Loucy (cell line): Measurements from ENCODE around the gene ENTHD1.

Source experiments
- H2AFZ ChIP-seq: fragments of 200-600 bp; sonication (generic); 2 replicates; pipeline ENCODE4 v1.6.0; 2016; ENCODE audit warnings: antibody characterized with exemption, mild to moderate bottlenecking, low read length, moderate library complexity
- H3F3A ChIP-seq: fragments of 200-600 bp; 2 replicates; pipeline ENCODE4 v1.6.0; 2016; ENCODE audit warnings: antibody characterized with exemption, low read depth, mild to moderate bottlenecking
- H3K27me3 ChIP-seq: fragments of 200-600 bp; sonication (generic); 2 replicates; pipeline ENCODE4 v1.6.1; 2014; ENCODE audit warnings: low read length, mild to moderate bottlenecking; ENCODE audit not compliant: insufficient read depth, poor library complexity, severe bottlenecking
- H3K36me3 ChIP-seq: fragments of 200-600 bp; sonication (generic); 2 replicates; pipeline ENCODE4 v1.6.1; 2016; ENCODE audit warnings: low read length; ENCODE audit not compliant: insufficient read depth
- H3K4me1 ChIP-seq: fragments of 200-600 bp; sonication (generic); 2 replicates; pipeline ENCODE4 v1.5.1; 2014; ENCODE audit warnings: low read length, mild to moderate bottlenecking; ENCODE audit not compliant: insufficient read depth, poor library complexity, severe bottlenecking
- H3K4me2 ChIP-seq: fragments of 200-600 bp; sonication (generic); 2 replicates; pipeline ENCODE4 v1.6.0; 2014; ENCODE audit warnings: antibody characterized with exemption, low read length, low read depth, mild to moderate bottlenecking; ENCODE audit not compliant: poor library complexity, severe bottlenecking
- H3K4me3 ChIP-seq: fragments of 200-600 bp; sonication (generic); 2 replicates; pipeline ENCODE4 v1.5.1; 2014; ENCODE audit warnings: low read length, mild to moderate bottlenecking, mixed read lengths; ENCODE audit not compliant: poor library complexity, severe bottlenecking
- H3K79me2 ChIP-seq: fragments of 200-600 bp; sonication (generic); 2 replicates; pipeline ENCODE4 v1.6.1; 2014; ENCODE audit warnings: low read length; ENCODE audit not compliant: insufficient read depth
- H3K9ac ChIP-seq: fragments of 200-600 bp; sonication (generic); 2 replicates; pipeline ENCODE4 v1.6.0; 2014; ENCODE audit warnings: mild to moderate bottlenecking, low read depth, low read length, moderate library complexity; ENCODE audit not compliant: poor library complexity, severe bottlenecking
- H3K9me2 ChIP-seq: fragments of 200-600 bp; sonication (generic); replicated peaks from 2 replicates; pipeline ENCODE4 v1.6.1; 2016; ENCODE audit warnings: low read depth, low read length, mixed read lengths
- H3K9me3 ChIP-seq: fragments of 200-600 bp; sonication (generic); 2 replicates; pipeline ENCODE4 v1.6.1; 2014; ENCODE audit warnings: mild to moderate bottlenecking, antibody characterized with exemption, low read length, low read depth; ENCODE audit not compliant: insufficient read depth
- H4K20me1 ChIP-seq: fragments of 200-600 bp; sonication (generic); 2 replicates; pipeline ENCODE4 v1.6.0; 2014; ENCODE audit warnings: antibody characterized with exemption, low read length, mild to moderate bottlenecking; ENCODE audit not compliant: insufficient read depth, poor library complexity, severe bottlenecking
- CTCF ChIP-seq: fragments of 200-600 bp; sonication (generic); conservative IDR thresholded peaks from 2 replicates; pipeline ENCODE4 v1.5.1; 2014; ENCODE audit warnings: mild to moderate bottlenecking, antibody characterized with exemption, low read length
- EZH2phosphoT487 ChIP-seq: fragments of 200-600 bp; IDR thresholded peaks from 2 replicates; pipeline ENCODE4 v1.6.1; 2018; ENCODE audit warnings: antibody characterized with exemption, mild to moderate bottlenecking, moderate library complexity, borderline replicate concordance

ENTHD1 gene

GRCh38 chr22:39925909-39926679, 32.5 kb upstream of the ENTHD1 start:
- H3K9ac ChIP-seq, result peak overlapping the region; percentile 35
- H3K4me2 ChIP-seq, result peak overlapping the region; percentile 63
- peaks cover 86% of the 10 kb centered on the region for H3K4me1 ChIP-seq
- no peaks in the 10 kb centered on the region for H3F3A ChIP-seq
- no peak overlapping the region for H2AFZ ChIP-seq
- peaks cover 100% of the 10 kb centered on the region for H3K79me2 ChIP-seq
- H3K36me3 ChIP-seq, result peaks cover 50% of the 10 kb centered on the region; the same call in 1 of the 2 replicates
- no peaks in the 10 kb centered on the region for H3K9me3 ChIP-seq
- H3K9me2 ChIP-seq, result no peaks in the 10 kb centered on the region
- H4K20me1 ChIP-seq, result peaks cover 95% of the 10 kb centered on the region
- no peaks in the 10 kb centered on the region for H3K27me3 ChIP-seq
- peak overlapping the region; percentile 41 for H3K4me3 ChIP-seq
- TF ChIP-seq CTCF, result no peak
- TF ChIP-seq EZH2phosphoT487, result no peak

GRCh38 chr22:39925273-39925672, 31.7 kb upstream of the ENTHD1 start:
- Histone ChIP-seq H3K79me2 (peaks cover 100% of the 10 kb centered on the region), H3K36me3 (peaks cover 51% of the 10 kb centered on the region; the same call in 1 of the 2 replicates), H3K9me3 (no peaks in the 10 kb centered on the region), H3K27me3 (no peaks in the 10 kb centered on the region), H3F3A (no peaks in the 10 kb centered on the region), H2AFZ (no peak overlapping the region), H3K4me3 (no peak overlapping the region), H3K9ac (peak overlapping the region; percentile 35), H3K9me2 (no peaks in the 10 kb centered on the region), H3K4me2 (peak overlapping the region; percentile 63), H3K4me1 (peaks cover 86% of the 10 kb centered on the region), H4K20me1 (peaks cover 95% of the 10 kb centered on the region)
- TF ChIP-seq CTCF (no peak), EZH2phosphoT487 (no peak)

DNA sequence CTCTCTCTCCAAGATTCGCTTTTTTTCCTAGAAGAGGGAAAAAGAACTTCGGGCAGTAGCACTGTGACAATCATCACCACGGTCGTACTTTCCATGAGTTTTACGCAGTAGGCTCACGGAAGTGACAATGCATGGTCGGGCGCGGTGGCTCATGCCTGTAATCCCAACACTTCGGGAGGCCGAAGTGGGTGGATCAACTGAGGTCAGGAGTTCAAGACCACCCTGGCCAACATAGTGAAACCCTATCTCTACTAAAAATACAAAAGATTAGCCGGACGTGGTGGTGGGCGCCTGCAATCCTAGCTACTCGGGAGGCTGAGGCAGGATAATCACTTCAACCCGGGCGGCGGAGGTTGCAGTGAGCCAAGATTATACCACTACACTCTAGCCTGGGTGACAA, 30.7 kb upstream of the ENTHD1 start:
- Histone ChIP-seq H3K4me3 (no peak overlapping the region), H3K27me3 (no peaks in the 10 kb centered on the region), H3K9me2 (no peaks in the 10 kb centered on the region), H3K9ac (no peak overlapping the region), H3K4me2 (peak overlapping the region; percentile 63), H3K4me1 (peaks cover 88% of the 10 kb centered on the region), H3K9me3 (no peaks in the 10 kb centered on the region), H3K36me3 (peaks cover 60% of the 10 kb centered on the region; the same call in 1 of the 2 replicates), H3F3A (no peaks in the 10 kb centered on the region), H2AFZ (no peak overlapping the region), H4K20me1 (peaks cover 96% of the 10 kb centered on the region), H3K79me2 (peaks cover 100% of the 10 kb centered on the region)
- TF ChIP-seq CTCF (no peak), EZH2phosphoT487 (no peak)
